Measurements from ENCODE around the gene MYBPHL. TPM values are rescaled to one million over a fixed set of nuclear protein-coding genes. Genes with fewer than 3 reads are reported as not detected.

MYBPHL gene
- total and polyA plus RNA-seq, 2 donors (not counting 1 experiment from before 2014, with no cell fraction given) = not detected

- Histone ChIP-seq H3K9me3 (ENCODE audit: control insufficient read depth, insufficient read depth, low read depth, low read length) (no peaks in the 10 kb centered on the region), H3K4me1 (ENCODE audit: control insufficient read depth, extremely low read depth, insufficient read depth, low read length) (no peaks in the 10 kb centered on the region), H4K20me1 (ENCODE audit: control insufficient read depth, extremely low read depth, insufficient read depth, low read length) (no peaks in the 10 kb centered on the region), H3K9ac (ENCODE audit: insufficient read depth, low read length) (no peak overlapping the region), H3K4me2 (ENCODE audit: extremely low read depth, insufficient read depth, low read length) (no peak overlapping the region), H3K79me2 (ENCODE audit: control insufficient read depth, insufficient read depth, low read length) (no peaks in the 10 kb centered on the region), H3K27ac (ENCODE audit: insufficient read depth, low read length) (no peak overlapping the region), H3K27me3 (ENCODE audit: control insufficient read depth, insufficient read depth, low read length) (no peaks in the 10 kb centered on the region), H2AFZ (ENCODE audit: low read length) (no peak overlapping the region), H3K4me3 (replicated peaks in 1 of 4; ENCODE audit: control extremely low read depth in 1 of 4, insufficient read depth in 1 of 4, low read depth in 3 of 4, low read length in 4 of 4) (no peak overlapping the region), H3K36me3 (ENCODE audit: control insufficient read depth, insufficient read depth, low read length) (no peaks in the 10 kb centered on the region)
- DNase-seq (ENCODE audit: low read depth in 2 of 2) = no peak
- TF ChIP-seq CTCF (conservative IDR thresholded peaks at IDR 0.05 in 1 of 2, IDR thresholded peaks at IDR 0.05 in 1 of 2; ENCODE audit: low read depth in 1 of 2, low read length in 2 of 2) (no peak), EZH2 (IDR thresholded peaks at IDR 0.05; ENCODE audit: low read length, missing control alignments) (no peak)
Measured at GRCh38 chr1:109259674-109260557, 46.9 kb downstream of the MYBPHL start.

GRCh38 chr1:109258481-109259466 is 48.0 kb downstream of the MYBPHL start:
- no peak overlapping the region for H3K9ac ChIP-seq (ENCODE audit: insufficient read depth, low read length)
- no peak overlapping the region for H3K27ac ChIP-seq (ENCODE audit: insufficient read depth, low read length)
- no peaks in the 10 kb centered on the region for H3K9me3 ChIP-seq (ENCODE audit: control insufficient read depth, insufficient read depth, low read depth, low read length)
- H3K27me3 ChIP-seq (ENCODE audit: control insufficient read depth, insufficient read depth, low read length) = no peaks in the 10 kb centered on the region
- TF ChIP-seq EZH2 (IDR thresholded peaks at IDR 0.05; ENCODE audit: low read length, missing control alignments) (no peak), CTCF (conservative IDR thresholded peaks at IDR 0.05 in 1 of 2, IDR thresholded peaks at IDR 0.05 in 1 of 2; ENCODE audit: low read depth in 1 of 2, low read length in 2 of 2) (no peak)
- peaks cover 3% of the 10 kb centered on the region for H3K4me1 ChIP-seq (ENCODE audit: control insufficient read depth, extremely low read depth, insufficient read depth, low read length)
- no peak overlapping the region for H2AFZ ChIP-seq (ENCODE audit: low read length)
- no peaks in the 10 kb centered on the region for H4K20me1 ChIP-seq (ENCODE audit: control insufficient read depth, extremely low read depth, insufficient read depth, low read length)
- no peaks in the 10 kb centered on the region for H3K36me3 ChIP-seq (ENCODE audit: control insufficient read depth, insufficient read depth, low read length)
- H3K4me2 ChIP-seq (ENCODE audit: extremely low read depth, insufficient read depth, low read length) = no peak overlapping the region
- no peaks in the 10 kb centered on the region for H3K79me2 ChIP-seq (ENCODE audit: control insufficient read depth, insufficient read depth, low read length)
- DNase-seq (ENCODE audit: low read depth in 2 of 2) = no peak
- no peak overlapping the region for H3K4me3 ChIP-seq (replicated peaks in 1 of 4; ENCODE audit: control extremely low read depth in 1 of 4, insufficient read depth in 1 of 4, low read depth in 3 of 4, low read length in 4 of 4)
